ENCODE data around the gene GXYLT1. TPM values are rescaled to one million over a fixed set of nuclear protein-coding genes. Genes with fewer than 3 reads are reported as not detected.

Gene GXYLT1
- total RNA-seq, 1 experiment from 2014 or later = 12.6 TPM

- POLR2A ChIA-PET = no interaction called here
- TF ChIP-seq CDX4 (CRISPR knock-in tag; IDR thresholded peaks at IDR 0.05; ENCODE audit: borderline replicate concordance) (no peak), USF2 (CRISPR knock-in tag; IDR thresholded peaks at IDR 0.05) (no peak), CREB1 (CRISPR knock-in tag; IDR thresholded peaks at IDR 0.05) (no peak), E2F4 (CRISPR knock-in tag; IDR thresholded peaks at IDR 0.05; ENCODE audit: borderline replicate concordance, low read depth) (no peak), ZNF281 (CRISPR knock-in tag; IDR thresholded peaks at IDR 0.05) (no peak), AFF4 (CRISPR knock-in tag; IDR thresholded peaks at IDR 0.05; ENCODE audit: borderline replicate concordance) (no peak), GTF2I (CRISPR knock-in tag; conservative IDR thresholded peaks at IDR 0.05) (no peak), FOXJ3 (CRISPR knock-in tag; IDR thresholded peaks at IDR 0.05; ENCODE audit: borderline replicate concordance) (no peak), TCF7 (CRISPR knock-in tag; IDR thresholded peaks at IDR 0.05; ENCODE audit: low read depth) (no peak), NR3C1 (CRISPR knock-in tag; conservative IDR thresholded peaks at IDR 0.05; ENCODE audit: low read depth) (no peak), TP53 (CRISPR knock-in tag; IDR thresholded peaks at IDR 0.05) (no peak)
- Mint-ChIP-seq H3K4me1 (peaks cover 13% of the 10 kb centered on the region), H3K27me3 (ENCODE audit: low read depth) (no peaks in the 10 kb centered on the region), H3K27ac (no peak overlapping the region), H3K4me3 (no peak overlapping the region), H3K9me3 (no peaks in the 10 kb centered on the region), H3K36me3 (no peaks in the 10 kb centered on the region)
- DNase-seq (ENCODE audit: low spot score) (no peak), ATAC-seq (no peak)
- CTCF ChIA-PET = interaction anchor here (0.7 to 1.1 kb wide), 2 partner anchors 18 to 477 kb away, joined by 3 read pairs; partner anchors contain the start of gene GXYLT1
Observed at GRCh38 chr12:42126963-42127362, 17.7 kb downstream of the GXYLT1 start.

GRCh38 chr12:42125388-42125767 lies 19.3 kb downstream of the GXYLT1 start:
- ATAC-seq (peak; percentile 74), DNase-seq (ENCODE audit: low spot score) (no peak)
- H3K27ac Mint-ChIP-seq = no peak overlapping the region
- peaks cover 13% of the 10 kb centered on the region for H3K4me1 Mint-ChIP-seq
- ChIA-PET CTCF (interaction anchor here (1.4 to 1.5 kb wide), 4 partner anchors 171 to 444 kb away, joined by 3 to 7 read pairs (median 6); no protein-coding TSS in a partner anchor), POLR2A (no interaction called here)
- H3K9me3 Mint-ChIP-seq = no peaks in the 10 kb centered on the region
- no peak overlapping the region for H3K4me3 Mint-ChIP-seq
- no peaks in the 10 kb centered on the region for H3K27me3 Mint-ChIP-seq (ENCODE audit: low read depth)
- no peaks in the 10 kb centered on the region for H3K36me3 Mint-ChIP-seq
- TF ChIP-seq TEAD4 (CRISPR knock-in tag; IDR thresholded peaks at IDR 0.05) (no peak), ZMAT4 (CRISPR knock-in tag; IDR thresholded peaks at IDR 0.05) (no peak), ZNF416 (CRISPR knock-in tag; IDR thresholded peaks at IDR 0.05) (no peak), ZNF396 (CRISPR knock-in tag; IDR thresholded peaks at IDR 0.05; ENCODE audit: borderline replicate concordance) (no peak), GTF2I (CRISPR knock-in tag; conservative IDR thresholded peaks at IDR 0.05) (no peak), JAZF1 (CRISPR knock-in tag; IDR thresholded peaks at IDR 0.05) (no peak), ZNF512 (CRISPR knock-in tag; IDR thresholded peaks at IDR 0.05; ENCODE audit: borderline replicate concordance) (no peak), CREM (CRISPR knock-in tag; IDR thresholded peaks at IDR 0.05) (no peak), CBFB (CRISPR knock-in tag; IDR thresholded peaks at IDR 0.05; ENCODE audit: low read depth) (no peak), MAX (CRISPR knock-in tag; IDR thresholded peaks at IDR 0.05) (no peak), USF1 (CRISPR knock-in tag; IDR thresholded peaks at IDR 0.05) (no peak), NR1H2 (CRISPR knock-in tag; IDR thresholded peaks at IDR 0.05) (no peak), RORB (CRISPR knock-in tag; IDR thresholded peaks at IDR 0.05) (no peak)
